Thyroid gland (tissue), 4 donors: ENCODE data around the gene OR10A4.

Experiments used
- POLR2A ChIP-seq, 2 donors: fragments of 450-650 bp; IDR thresholded peaks; one replicate each; pipeline ENCODE4 v1.6.1; 2017; ENCODE audit warnings: antibody characterized with exemption in 2 of 2, mild to moderate bottlenecking in 2 of 2, moderate library complexity in 1 of 2
- TF ChIP-seq, protein P1 (sequence below), 6 experiments: fragments of 200-600 bp in 3 of 6; fragments of 450-650 bp in 3 of 6; sonication (generic) in 3 of 6; IDR thresholded peaks; one replicate each; pipeline ENCODE4 v1.5.1; 2016 to 2019; ENCODE audit warnings: antibody characterized with exemption in 6 of 6, mild to moderate bottlenecking in 2 of 6, inconsistent platforms in 1 of 6, moderate library complexity in 1 of 6

DNA sequence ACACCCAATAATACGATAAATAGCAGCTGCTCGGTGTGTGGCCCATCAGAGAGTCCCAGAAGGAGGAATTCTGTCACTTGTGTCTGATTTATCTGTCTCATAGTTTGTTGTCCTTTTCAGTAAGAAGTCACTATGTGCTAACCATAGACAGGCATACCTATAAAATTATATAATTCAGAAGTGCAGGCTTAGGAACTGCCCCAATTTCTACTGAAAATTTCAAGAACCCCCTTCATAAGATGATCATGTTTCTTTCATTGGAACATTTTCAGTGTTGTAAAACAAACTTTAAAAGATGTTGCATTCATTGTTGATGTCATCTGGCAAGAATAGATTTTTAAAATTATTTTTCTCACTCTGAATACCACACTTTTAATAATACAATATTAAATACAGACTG, 16.0 kb downstream of the OR10A4 start, which contains the start of gene OR2D2:
- no peak for TF ChIP-seq POLR2A (IDR thresholded peaks at IDR 0.05)
- TF ChIP-seq, protein P1, sequence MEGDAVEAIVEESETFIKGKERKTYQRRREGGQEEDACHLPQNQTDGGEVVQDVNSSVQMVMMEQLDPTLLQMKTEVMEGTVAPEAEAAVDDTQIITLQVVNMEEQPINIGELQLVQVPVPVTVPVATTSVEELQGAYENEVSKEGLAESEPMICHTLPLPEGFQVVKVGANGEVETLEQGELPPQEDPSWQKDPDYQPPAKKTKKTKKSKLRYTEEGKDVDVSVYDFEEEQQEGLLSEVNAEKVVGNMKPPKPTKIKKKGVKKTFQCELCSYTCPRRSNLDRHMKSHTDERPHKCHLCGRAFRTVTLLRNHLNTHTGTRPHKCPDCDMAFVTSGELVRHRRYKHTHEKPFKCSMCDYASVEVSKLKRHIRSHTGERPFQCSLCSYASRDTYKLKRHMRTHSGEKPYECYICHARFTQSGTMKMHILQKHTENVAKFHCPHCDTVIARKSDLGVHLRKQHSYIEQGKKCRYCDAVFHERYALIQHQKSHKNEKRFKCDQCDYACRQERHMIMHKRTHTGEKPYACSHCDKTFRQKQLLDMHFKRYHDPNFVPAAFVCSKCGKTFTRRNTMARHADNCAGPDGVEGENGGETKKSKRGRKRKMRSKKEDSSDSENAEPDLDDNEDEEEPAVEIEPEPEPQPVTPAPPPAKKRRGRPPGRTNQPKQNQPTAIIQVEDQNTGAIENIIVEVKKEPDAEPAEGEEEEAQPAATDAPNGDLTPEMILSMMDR (IDR thresholded peaks at IDR 0.05) = no peak
